ENCODE measurements around the gene LCE7A. TPM values are rescaled to one million over a fixed set of nuclear protein-coding genes. Genes with fewer than 3 reads are reported as not detected.
A peak's percentile ranks its signal among the peaks of the same experiment; 100 is the strongest.

The LCE7A gene
- total RNA-seq, 1 donor from 2014 or later, result not detected

DNA sequence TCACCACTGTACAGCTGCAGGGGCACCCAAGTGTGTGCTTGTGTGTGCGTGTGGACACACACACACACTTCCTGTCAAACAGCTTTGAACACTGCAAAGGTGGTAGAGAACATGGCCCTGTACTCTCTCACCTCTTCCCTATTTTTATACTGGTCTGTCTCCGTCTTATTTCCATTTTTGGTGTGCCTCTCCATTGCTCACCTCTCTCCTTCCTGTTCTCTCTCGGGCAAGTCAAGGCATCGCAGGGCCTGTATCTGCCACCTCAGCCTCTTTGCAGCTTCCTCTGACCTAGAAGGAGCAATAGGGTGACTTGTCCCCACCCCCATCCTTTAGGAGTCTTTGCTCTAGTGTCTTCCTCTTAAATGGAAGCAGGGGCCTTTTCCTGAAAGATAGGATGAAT lies 20.5 kb downstream of the LCE7A start:
- DNase-seq (ENCODE audit: low read depth), result no peak

GRCh38 chr1:152880907-152881306 lies 21.1 kb downstream of the LCE7A start:
- no peak for DNase-seq (ENCODE audit: low read depth)

DNA sequence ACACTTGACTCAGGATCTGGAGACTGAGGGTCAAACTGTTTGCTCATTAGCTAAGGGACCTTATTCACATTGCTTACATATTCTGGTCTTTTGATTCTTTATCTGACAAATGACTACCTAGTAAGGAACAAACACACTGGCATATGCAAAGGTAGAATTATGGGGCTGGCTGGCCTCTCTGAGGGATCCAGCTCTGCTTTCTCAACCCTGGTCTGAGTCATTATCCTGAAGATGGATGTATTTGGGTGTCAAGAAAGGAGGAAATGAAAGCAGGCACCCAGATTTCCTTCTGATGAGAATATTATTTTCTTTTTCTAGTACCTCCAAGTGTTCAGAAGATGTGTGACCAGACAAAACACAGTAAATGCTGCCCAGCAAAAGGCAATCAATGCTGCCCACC lies 24.3 kb downstream of the LCE7A start:
- DNase-seq (ENCODE audit: low read depth), result no peak

- DNase-seq (ENCODE audit: low read depth), result no peak
Measured at GRCh38 chr1:152884506-152884905, 24.7 kb downstream of the LCE7A start.

DNA sequence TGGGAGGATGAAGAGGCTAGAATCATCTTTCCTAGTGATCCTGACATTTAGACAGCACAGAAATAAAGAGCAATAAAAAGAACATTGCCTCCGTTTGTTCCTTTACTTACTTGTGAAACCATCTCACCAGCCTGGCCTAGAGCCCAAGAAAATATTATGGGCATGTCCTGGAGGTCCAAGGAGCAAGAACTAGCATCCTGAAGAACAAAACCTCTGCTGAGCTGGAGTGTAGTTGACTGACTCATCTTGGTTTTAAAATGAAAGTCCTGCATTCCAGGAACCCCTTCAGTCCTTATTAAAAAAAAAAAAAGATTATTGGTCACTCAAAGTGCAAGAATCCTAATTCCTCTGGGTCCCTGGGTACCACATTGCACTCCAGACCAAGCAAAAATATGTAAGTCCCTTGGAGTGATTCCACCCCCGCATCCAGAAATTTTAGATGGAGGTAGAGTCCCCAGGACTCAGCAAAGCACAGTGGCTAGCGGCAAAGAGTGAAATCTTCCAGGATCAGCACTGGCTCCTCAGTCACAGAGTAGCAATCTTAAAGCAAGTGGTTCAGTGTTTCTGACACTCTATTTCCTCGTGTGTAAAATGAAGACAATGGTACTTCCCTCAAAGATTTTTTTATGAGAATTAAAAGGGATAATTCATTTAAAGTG lies 25.3 kb downstream of the LCE7A start:
- DNase-seq (ENCODE audit: low read depth), result no peak

GRCh38 chr1:152886085-152886484 lies 26.3 kb downstream of the LCE7A start:
- DNase-seq (ENCODE audit: low read depth), result no peak

GRCh38 chr1:152886758-152887409 lies 27.1 kb downstream of the LCE7A start:
- DNase-seq (ENCODE audit: low read depth), result no peak

- DNase-seq (ENCODE audit: low read depth), result no peak
Measured at GRCh38 chr1:152888126-152888525, 28.3 kb downstream of the LCE7A start.

GRCh38 chr1:152899027-152899426 lies 39.2 kb downstream of the LCE7A start:
- no peak for DNase-seq (ENCODE audit: low read depth)

DNA sequence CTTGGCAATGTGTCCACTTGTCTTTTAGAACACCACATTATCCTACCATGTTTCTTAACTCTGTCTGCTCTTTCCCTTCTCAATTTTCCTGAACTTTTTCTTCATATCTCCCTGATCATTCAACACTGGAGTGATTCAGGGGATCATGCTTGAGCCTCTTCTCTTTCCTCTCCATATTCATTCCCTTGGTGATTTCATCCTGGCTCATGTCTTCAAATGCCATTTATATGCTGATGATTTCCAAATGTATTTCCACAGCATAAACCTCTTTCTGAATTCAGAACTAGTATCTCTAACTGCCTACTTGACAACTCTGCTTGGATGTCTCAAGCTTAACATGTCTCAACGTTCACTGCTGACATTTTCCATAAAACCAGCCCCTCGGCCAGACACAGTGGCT lies 40.1 kb downstream of the LCE7A start:
- DNase-seq (ENCODE audit: low read depth), result no peak

GRCh38 chr1:152901631-152902030 lies 41.8 kb downstream of the LCE7A start:
- no peak for DNase-seq (ENCODE audit: low read depth)

- DNase-seq (ENCODE audit: low read depth), result no peak
Measured at GRCh38 chr1:152902636-152903035, 42.8 kb downstream of the LCE7A start.

DNA sequence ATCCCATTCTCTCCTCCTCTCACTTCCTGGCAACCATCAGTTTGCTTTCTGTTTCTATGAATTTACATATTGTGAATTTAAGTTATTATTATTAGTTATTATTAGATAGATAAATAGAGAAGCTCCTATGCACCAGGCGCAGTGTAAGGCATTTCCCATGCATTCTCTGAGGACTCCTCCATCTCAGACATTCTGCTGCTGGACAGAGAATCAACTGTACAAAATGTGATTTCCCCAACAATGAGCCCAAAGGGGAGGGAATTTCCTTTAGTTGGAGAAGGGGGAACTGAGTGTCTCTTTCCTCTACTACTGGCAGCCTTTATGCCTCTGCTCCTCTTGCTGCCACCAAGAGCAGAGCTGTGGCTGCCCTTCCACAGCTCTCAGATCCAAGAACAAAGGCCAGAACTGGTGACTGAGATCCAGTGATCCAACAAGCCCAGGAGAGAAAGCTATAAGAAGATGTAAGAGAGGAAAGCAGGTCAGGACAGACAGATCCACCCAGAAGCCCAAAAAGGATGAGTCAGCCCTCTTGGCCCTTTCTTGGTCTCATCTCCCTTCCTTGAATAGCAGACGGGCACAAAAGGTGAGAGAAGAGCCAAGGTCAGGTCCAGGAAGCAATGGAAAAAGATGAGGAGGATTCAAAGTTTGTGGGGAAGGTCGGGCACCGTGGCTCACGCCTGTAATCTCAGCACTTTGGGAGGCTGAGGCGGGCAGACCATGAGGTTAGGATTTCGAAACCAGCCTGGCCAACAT lies 45.1 kb downstream of the LCE7A start:
- no peak for DNase-seq (ENCODE audit: low read depth)

DNA sequence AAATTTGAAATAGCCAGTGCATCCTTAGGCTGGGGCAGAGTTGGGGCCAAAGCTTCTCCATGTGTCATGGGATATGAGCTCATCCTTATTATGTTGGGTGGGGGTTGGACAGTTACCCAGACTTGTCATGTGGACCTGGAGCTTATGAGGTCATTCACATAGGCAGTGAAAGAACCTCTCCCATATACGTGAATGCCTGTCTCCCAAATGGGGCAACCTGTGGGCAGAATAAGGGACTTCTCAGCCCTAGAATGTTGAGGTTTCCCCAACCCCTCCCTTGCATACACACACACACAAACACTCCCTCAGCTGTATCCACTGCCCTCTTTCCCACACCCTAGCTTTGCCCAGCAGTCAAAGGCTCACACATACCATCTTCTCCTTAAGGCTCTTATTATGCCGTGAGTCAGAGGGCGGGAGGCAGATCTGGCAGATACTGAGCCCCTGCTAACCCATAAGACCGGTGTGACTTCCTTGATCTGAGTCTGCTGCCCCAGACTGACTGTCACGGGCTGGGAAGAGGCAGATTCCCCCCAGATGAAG lies 46.3 kb downstream of the LCE7A start:
- peak; percentile 55 for DNase-seq (ENCODE audit: low read depth)

DNA sequence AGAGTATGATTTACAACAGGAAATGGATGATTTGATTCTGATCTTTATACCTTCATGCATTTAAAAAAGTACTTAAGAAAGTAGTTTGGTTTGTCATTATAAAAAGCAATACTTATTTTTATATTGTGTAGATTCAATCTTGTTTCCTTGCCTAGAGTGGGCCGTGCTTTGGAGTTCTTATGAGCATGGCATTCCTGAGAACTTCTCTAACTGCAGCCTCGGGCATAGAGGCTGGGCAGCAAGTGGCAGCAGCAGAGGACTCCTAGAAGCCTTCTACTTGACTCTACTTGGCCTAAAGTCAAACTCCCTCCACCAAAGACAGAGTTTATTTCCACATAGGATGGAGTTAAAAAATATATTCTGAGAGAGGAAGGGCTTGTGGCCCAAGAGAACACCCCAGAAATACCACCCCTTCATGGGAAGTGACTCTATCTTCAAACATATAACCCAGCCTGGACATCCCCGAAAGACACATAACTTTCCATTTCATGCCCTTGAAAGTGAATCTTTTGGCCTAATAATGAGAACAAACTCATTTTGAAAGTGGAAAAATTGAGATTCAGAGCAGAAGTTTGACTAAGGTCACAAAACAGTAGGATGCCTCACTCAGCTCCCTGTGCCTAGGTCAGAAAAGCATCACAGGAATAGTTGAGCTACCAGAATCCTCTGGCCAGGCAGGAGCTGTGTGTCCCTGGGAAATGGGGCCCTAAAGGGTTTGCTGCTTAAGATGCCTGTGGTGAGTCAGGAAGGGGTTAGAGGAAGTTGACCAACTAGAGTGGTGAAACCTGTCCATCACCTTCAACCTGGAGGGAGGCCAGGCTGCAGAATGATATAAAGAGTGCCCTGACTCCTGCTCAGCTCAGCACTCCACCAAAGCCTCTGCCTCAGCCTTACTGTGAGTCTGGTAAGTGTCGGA lies 48.1 kb downstream of the LCE7A start, which contains the start of gene IVL:
Gene IVL (plus strand): TSS at position 861 of the 916 bp plus-strand sequence. CDS start 1,252 bp downstream, outside the sequence.
- DNase-seq (ENCODE audit: low read depth), result peak; percentile 40

DNA sequence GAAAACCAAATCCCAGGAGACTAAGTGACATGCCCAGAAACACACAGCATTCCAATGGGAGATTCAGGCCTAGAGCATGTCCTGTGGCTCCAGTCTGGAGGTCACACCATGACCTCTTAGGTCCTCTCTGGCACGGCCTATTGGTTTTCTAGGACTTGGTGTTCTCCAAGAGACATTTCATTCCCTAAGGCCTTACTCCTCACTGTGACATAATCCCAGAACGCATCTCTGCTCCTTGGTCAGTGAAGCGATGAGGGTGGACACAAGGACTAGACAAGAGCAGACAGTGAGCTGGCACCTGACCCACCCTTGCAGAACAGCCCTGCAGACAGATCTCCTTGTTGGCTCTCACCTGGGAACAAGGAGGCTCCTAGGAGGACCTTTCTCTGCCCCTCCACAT lies 49.4 kb downstream of the LCE7A start:
- DNase-seq (ENCODE audit: low read depth), result no peak

Other genes with a start within 250 kb of the LCE7A start
- not detected in 2 replicates for gene LCE3B, start 246.2 kb upstream of the LCE7A start, total RNA-seq
- not detected in 2 replicates for gene LCE3A, start 236.9 kb upstream of the LCE7A start, total RNA-seq
- not detected in 2 replicates for gene LCE2D, start 196.6 kb upstream of the LCE7A start, total RNA-seq
- not detected in 2 replicates for gene LCE2C, start 184.7 kb upstream of the LCE7A start, total RNA-seq
- gene LCE2B, start 173.9 kb upstream of the LCE7A start, total RNA-seq, result not detected in 2 replicates
- not detected in 2 replicates for gene LCE2A, start 161.7 kb upstream of the LCE7A start, total RNA-seq
- not detected in 2 replicates for gene LCE4A, start 151.8 kb upstream of the LCE7A start, total RNA-seq
- not detected in 2 replicates for gene KPRP, start 102.0 kb upstream of the LCE7A start, total RNA-seq
- not detected in 2 replicates for gene LCE1F, start 84.9 kb upstream of the LCE7A start, total RNA-seq
- gene LCE1E, start 73.7 kb upstream of the LCE7A start, total RNA-seq, result not detected in 2 replicates
- not detected in 2 replicates for gene LCE1D, start 63.3 kb upstream of the LCE7A start, total RNA-seq
- gene LCE1C, start 53.3 kb upstream of the LCE7A start, total RNA-seq, result not detected in 2 replicates
- not detected in 2 replicates for gene LCE1B, start 48.0 kb upstream of the LCE7A start, total RNA-seq
- not detected in 2 replicates for gene LCE1A, start 32.5 kb upstream of the LCE7A start, total RNA-seq
- gene LCE6A, start 17.1 kb upstream of the LCE7A start, total RNA-seq, result not detected in 2 replicates
- gene SMCP, start 18.3 kb downstream of the LCE7A start, total RNA-seq, result not detected in 2 replicates
- gene IVL, start 48.5 kb downstream of the LCE7A start, total RNA-seq, result 0.15 and 2.4 TPM in 2 replicates
- gene SPRR5, start 87.2 kb downstream of the LCE7A start, total RNA-seq, result not detected in 2 replicates
- gene SPRR4, start 110.7 kb downstream of the LCE7A start, total RNA-seq, result not detected in 2 replicates
- not detected in 2 replicates for gene SPRR1A, start 124.1 kb downstream of the LCE7A start, total RNA-seq
- gene SPRR3, start 141.8 kb downstream of the LCE7A start, total RNA-seq, result not detected in 2 replicates
- gene SPRR1B, start 171.2 kb downstream of the LCE7A start, total RNA-seq, result not detected in 2 replicates
- not detected in 2 replicates for gene SPRR2D, start 181.1 kb downstream of the LCE7A start, total RNA-seq
- gene SPRR2A, start 197.5 kb downstream of the LCE7A start, total RNA-seq, result not detected in 2 replicates
- gene SPRR2B, start 211.6 kb downstream of the LCE7A start, total RNA-seq, result not detected in 2 replicates
- gene SPRR2E, start 234.5 kb downstream of the LCE7A start, total RNA-seq, result not detected in 2 replicates

All from renal cortical epithelial cell (primary cell).